IPS DF 4.7 (cell line): ENCODE measurements around the gene FBLN2.

Source experiments
- DNase-seq: peaks from one replicate; pipeline ENCODE4 v3.0.0-alpha.2; 2013; ENCODE audit warnings: low spot score; ENCODE audit errors: extremely low read depth

The FBLN2 gene

GRCh38 chr3:13622356-13622755 lies 73.4 kb downstream of the FBLN2 start:
- DNase-seq, result no peak

GRCh38 chr3:13623101-13623654 lies 74.3 kb downstream of the FBLN2 start:
- no peak for DNase-seq

DNA sequence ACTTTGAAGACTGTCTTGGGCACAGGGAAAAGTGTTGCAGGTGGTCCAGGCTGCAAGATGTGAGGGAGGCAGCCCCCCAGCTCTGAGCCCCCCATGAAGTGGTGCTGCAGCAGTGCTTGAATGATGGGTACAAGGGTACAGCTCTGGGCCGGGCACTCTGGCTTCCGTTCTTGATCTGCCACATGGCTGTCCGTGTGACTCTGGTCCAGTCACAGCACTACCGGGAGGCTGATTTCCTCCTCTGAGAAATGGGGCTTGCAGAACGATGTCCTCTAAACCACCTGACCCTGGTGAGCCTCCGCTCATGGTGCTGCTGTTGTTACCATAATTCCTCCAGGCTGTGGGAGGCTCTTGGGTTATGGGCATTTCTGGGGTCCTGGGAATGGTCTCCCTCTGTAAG lies 75.1 kb downstream of the FBLN2 start:
- no peak for DNase-seq

DNA sequence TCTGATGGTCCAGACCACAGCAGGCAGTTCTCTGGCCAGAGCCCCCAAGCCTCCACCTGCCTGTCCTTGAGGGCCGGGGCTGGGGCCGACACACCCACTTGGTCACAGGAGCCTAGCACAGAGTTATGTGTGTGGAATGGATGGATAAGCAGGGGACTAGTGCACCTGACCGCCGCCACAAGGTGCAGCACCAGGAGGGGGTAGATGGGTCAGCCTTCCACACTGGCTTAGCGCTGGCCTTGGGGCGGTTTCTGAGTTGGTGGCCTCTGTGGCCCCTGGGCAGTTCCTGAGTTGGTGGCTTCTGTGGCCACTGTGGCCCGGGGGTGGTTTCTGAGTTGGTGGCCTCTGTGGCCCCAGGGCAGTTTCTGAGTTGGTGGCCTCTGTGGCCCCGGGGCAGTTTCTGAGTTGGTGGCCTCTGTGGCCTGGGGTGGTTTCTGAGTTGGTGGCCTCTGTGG lies 75.8 kb downstream of the FBLN2 start:
- no peak for DNase-seq

GRCh38 chr3:13626396-13626795 lies 77.5 kb downstream of the FBLN2 start:
- no peak for DNase-seq

DNA sequence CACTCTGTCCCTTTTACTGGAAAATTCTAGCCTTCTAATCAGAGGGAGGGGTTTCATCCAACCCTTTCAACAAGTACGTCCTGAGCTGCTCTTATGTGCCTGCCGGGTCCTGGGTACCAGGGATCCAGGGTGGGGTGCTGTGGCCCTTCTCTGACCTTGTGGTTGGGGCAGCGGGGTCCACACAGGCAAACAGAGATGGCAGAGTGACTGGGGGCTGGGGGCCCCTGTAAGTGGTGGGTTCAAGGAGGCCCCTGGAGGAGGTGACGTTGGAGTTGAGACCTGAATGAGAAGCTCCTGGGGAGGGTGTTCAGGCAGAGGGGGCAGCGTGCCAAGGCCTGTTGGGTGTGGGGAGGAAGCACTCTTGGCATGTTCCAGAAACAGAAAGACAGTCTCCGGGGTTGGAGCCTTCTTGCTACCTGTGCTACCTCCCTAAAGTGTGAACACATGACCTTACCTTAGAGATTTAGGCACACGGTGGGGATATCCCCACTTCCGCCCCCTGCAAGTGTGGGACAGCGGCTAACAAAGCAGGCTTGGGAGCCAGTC lies 78.1 kb downstream of the FBLN2 start:
- DNase-seq, result no peak

GRCh38 chr3:13627681-13628080 lies 78.8 kb downstream of the FBLN2 start:
- DNase-seq, result no peak

GRCh38 chr3:13628432-13628831 lies 79.5 kb downstream of the FBLN2 start:
- DNase-seq, result no peak

DNA sequence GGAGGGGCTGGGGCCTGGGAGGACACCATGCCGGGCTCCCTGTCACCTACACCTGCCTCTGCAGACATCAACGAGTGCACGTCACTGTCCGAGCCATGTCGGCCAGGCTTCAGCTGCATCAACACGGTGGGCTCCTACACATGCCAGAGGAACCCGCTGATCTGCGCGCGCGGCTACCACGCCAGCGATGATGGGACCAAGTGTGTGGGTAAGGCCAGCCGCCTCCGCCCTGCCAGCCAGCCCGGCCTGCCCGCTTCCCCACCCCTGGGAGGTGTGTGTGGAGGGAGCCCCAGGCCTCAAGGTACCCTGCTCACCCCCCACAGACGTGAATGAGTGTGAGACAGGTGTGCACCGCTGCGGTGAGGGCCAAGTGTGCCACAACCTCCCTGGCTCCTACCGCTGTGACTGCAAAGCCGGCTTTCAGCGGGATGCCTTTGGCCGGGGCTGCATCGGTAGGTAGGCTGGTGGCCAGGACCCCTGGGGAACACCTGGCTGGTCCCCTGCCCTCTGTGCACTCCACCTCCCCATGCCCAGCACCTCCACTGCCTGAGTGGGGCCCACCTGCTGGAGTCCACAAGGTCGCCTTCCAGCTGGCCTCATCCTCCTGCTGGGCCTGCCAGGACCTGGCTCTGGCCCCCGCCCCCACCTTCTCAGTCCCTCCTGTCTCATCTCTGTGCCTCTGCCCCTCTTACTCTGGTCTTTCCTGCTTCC lies 80.1 kb downstream of the FBLN2 start:
- DNase-seq, result no peak

DNA sequence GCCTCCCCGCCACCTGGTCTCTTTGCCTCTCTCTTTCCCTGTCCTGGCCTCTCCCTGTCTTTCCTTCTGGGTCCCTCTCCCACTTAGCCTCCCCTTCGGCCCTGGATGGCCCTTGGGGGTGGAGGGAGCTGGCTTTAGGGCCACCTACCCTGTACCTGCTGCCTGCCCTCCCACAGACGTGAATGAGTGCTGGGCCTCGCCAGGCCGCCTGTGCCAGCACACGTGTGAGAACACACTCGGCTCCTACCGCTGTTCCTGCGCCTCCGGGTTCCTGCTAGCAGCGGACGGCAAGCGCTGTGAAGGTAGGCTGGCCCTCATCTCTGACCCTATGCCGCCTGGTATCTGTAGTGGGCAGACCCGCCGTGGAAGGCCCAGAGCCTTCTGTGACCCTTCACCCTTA lies 80.7 kb downstream of the FBLN2 start:
- no peak for DNase-seq

GRCh38 chr3:13631256-13631655 lies 82.3 kb downstream of the FBLN2 start:
- no peak for DNase-seq

- no peak for DNase-seq
Observed at GRCh38 chr3:13633176-13633575, 84.3 kb downstream of the FBLN2 start.

DNA sequence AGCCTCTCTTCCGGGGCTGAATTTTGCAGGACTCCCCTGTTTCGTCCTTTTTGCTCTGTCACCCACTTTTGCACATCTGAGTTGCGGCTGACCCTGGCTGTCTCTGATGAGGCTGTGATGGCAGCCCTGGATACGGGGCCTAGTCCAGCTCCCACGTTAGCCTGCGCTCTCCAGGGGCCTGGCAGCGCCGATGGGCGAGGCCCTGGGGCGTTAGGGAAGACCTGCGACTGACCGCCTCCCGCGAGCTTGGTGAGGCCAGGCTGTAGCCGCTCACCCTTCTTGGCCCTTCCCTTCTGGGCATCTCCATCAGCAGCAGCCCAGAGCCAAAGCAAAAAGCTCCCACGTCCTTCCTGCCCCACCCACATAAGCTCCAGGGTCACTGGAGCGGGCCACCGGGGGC lies 85.2 kb downstream of the FBLN2 start:
- no peak for DNase-seq

- no peak for DNase-seq
Observed at GRCh38 chr3:13634615-13635014, 85.7 kb downstream of the FBLN2 start.

DNA sequence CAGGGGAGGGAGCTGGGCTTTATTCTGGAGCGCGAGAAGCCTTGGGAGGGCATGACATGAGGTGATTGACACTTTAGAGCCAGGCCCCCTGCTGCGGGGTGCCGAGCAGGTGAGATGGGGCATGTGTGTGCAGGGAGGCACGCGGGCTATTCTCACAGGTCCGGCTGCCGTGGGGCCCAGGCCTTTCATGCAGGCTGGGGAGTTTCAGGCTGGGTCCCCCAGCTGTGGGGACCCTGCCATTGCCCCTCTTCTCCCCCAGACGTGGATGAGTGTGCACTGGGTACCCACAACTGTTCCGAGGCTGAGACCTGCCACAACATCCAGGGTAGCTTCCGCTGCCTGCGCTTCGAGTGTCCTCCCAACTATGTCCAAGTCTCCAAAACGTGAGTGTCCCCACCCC lies 87.3 kb downstream of the FBLN2 start:
- DNase-seq, result no peak

GRCh38 chr3:13636874-13637273 lies 87.9 kb downstream of the FBLN2 start:
- DNase-seq, result no peak

DNA sequence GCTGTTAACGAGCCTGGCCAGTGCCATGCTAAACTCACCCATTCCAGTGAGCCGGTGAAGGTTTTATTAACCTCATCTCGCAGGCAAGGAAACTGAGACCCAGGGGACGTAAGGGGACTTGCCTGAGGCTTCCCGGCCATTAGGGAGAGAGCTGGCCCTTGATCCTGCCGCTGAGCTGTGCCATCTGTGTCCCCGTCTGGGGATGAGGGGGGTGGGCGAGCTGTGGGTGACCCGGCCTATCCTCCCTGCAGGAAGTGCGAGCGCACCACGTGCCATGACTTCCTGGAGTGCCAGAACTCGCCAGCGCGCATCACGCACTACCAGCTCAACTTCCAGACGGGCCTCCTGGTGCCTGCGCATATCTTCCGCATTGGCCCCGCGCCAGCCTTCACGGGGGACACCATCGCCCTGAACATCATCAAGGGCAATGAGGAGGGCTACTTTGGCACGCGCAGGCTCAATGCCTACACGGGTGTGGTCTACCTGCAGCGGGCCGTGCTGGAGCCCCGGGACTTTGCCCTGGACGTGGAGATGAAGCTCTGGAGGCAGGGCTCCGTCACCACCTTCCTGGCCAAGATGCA lies 88.5 kb downstream of the FBLN2 start:
- no peak for DNase-seq

DNA sequence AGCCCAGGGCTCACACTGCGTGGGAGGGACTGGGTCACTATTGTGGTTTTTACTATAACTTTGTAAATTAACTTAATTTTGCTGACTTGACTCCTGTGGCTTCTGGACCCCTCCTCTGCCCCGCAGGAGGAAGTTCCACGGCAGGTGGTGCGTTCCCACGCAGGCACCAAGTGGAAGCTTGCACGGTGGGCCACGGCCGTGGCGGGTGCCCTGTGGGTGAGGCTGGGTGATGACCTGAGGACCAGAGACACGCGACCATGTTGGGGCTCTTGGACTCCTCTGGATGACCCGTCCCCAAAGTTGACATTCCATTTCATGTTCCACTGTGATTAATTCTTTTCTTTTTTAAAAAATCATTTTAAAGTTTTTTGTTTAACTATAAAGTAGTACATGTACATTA lies 89.0 kb downstream of the FBLN2 start:
- no peak for DNase-seq

- no peak for DNase-seq
Observed at GRCh38 chr3:13638927-13639326, 90.0 kb downstream of the FBLN2 start.

DNA sequence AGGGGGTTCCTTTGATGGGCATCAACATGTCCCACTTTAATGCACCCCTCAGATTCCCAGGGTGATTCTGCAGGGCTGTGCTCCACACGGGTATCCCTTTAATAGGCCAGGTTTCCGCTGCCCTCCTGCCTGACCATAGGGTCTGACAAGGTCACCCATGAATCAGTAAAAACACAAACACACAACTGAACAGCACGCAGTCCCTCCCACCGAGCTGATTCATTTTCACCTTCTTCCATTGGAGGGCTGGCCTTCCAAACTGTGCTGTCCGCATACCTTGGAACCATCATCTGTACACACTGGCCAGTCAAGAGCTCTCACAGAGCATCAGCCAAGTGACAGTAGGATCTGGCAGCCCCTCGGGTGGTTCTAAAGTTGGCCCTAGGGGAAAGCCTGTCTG lies 93.7 kb downstream of the FBLN2 start:
- no peak for DNase-seq

DNA sequence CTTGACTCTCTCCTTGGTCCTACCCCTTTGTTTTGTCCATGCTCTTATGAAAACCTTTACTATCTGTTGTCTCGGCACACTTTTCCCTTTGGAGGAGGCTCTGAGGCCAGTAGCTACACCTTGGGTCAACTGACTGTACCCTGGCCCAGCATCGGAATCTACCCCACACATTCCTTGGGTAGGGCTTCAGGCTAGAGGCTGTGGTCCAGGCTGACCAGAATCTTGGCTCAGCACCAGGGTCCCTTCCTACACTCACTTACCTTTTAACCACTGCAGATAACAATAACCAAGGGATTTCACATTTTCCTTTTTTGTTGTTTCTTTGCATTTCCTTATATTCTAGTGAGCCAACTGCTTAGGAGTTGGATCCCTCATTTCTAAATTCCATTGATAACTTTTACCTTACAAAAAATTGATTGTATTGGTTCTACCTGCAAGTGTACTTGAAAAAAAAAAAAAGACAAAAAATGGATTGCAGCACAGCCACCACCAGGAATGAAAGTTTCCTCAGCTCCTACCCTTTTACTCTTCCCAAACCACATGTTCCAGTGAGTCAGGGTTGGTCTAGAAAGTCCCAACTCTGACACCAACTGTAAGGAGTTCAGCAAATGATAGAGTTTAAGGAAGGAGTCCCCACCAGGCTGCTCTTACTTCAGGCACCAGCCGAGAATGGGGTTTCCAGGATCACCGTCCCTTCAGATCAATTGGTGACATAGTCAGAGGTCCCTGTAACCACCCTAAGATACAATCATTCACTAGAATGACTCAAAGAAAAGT lies 95.6 kb downstream of the FBLN2 start:
- DNase-seq, result no peak
